Hepatic stellate cell (primary cell): ENCODE measurements around the gene PTK6.
"Not testable (repeated sequence)": the region's sequence is repeated elsewhere in the genome, so short reads cannot be mapped to it uniquely, and the experiment has no call there.

ENCODE experiments used
- DNase-seq: peaks from one replicate; pipeline ENCODE4 v3.0.0; 2011; ENCODE audit warnings: low spot score

PTK6 gene

DNA sequence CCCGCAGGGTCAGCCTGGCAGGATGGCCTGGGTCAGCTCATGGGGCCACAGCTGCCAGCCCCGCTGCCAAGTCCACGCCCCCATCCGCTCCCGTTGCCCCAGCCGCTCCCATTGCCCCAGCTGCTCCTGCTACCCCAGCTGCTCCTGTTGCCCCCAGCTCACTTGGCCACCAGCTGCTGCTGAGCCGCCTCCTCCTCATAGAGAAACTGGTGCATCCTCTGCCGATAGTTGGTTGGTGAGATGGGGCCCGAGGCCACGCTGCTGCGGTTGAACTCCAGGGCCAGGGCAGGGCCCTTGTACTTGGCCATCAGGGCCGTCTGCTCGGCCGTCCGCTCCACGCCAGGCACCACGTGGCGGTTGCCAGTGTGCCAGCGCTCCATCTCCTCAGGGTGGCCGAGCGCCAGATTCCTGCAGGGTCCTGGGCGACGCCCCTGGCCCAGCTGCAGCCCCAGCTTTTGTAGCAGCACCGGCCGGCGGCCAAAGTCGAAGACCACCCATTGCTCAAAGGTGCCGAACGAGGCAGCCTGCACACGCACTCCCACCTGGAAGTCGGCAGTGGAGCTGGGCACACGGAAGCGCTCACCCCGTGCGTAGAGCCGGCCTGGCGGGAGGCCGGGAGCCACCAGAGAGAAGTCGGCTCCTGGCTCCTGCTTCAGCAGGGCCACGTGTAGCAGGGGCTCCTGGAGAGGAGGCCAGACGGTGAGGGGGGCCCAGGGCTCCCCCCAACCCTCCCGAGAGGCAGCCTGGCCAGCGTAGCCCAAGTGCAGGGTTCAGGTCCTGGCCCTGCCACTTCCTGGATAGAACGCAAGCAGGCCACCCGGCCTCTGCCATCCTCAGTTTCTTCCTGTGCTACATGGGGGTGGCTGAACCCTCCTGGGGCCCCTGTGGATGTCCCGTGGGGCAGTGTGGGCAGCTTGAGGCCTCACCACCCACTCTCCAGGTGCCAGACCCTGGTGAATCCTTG is 32.1 kb upstream of the PTK6 start:
- DNase-seq = no peak

DNA sequence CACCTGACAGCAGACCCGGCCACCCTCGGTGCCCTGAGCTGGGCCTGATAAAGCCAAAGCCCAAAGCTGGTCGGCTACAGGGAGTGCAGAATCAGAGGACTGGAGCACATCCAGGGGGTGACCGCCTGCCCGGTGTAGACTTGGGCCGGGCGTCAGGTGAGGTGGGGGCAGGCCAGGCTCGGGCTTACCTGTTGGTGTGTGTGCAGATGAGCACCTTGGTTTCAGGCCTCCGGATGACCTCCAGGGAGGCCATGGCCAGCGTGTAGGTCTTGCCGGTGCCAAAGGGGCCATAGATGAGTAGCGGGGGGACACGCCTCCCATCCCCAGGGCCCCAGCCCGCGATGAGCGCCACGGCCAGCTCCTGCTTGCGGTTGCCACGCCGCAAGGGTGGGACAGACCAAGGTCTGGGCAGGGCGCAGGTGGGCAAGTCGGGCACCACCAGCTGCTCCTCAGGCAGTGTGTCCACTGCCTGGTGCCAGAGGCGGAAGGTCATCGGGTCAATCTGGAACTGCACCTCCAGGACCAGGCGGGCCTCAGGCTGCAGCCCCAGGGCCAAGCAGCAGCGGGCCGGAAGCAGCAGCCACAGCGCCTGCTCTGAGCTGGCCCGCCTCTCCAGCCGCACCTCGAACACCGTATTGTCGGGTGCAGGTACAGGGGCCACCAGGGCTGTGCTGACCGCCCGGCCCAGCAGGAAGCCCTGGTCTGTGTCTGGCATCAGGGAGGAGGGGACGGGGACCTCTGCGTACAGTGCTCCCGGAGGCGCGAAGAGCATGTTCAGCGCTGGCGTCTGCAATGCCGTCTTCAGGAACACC is 31.2 kb upstream of the PTK6 start:
- DNase-seq = no peak

DNA sequence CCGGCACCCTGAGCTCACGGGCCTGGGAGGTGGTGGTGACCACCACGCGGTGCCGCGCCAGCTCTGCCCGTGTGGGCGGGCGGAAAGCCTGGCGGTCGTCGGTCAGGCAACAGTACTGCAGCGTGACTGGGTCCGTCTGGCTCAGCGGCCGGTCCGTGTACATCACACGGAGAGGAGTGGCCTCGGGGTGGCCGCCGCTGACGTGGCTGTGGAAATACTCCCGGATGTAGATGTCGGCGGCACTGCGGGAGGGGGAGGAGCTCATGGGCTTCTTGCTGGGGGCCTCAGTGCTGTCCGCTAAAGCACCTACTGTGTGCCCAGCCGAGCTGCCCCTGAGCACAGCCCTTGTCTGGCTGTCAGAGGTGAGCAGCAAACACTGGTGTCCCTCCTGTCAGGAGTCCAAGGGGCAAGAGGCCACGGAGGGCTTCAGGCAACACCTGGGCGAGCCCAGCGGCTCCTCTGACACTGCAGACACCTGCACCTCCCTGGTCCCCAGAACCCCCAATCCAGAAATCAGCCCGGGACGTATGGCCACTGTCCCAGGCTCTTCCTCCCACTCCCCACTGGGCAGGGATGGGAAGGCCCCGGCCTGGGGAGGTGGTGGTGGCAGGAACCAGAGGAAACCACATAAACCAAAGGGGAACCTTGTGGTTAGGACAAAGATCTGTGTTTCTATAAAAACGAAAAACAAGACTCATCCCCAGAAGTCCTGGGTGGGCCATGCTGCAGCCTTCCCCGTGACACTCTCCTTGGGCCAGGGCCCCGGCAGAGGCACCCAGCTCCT is 30.4 kb upstream of the PTK6 start:
- no peak for DNase-seq

DNA sequence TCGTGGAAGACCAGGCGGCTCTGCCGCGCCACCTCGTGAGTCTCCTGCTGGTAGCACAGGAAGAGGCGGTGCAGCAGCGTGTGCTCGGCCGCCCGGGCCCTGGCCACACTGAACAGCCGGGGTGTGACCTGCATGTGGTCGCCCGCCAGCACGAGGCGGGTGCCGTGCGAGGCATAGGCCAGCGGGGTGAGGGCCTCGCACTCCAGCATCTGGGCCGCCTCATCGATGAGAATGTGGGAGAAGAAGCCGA is 29.9 kb upstream of the PTK6 start:
- no peak for DNase-seq

DNA sequence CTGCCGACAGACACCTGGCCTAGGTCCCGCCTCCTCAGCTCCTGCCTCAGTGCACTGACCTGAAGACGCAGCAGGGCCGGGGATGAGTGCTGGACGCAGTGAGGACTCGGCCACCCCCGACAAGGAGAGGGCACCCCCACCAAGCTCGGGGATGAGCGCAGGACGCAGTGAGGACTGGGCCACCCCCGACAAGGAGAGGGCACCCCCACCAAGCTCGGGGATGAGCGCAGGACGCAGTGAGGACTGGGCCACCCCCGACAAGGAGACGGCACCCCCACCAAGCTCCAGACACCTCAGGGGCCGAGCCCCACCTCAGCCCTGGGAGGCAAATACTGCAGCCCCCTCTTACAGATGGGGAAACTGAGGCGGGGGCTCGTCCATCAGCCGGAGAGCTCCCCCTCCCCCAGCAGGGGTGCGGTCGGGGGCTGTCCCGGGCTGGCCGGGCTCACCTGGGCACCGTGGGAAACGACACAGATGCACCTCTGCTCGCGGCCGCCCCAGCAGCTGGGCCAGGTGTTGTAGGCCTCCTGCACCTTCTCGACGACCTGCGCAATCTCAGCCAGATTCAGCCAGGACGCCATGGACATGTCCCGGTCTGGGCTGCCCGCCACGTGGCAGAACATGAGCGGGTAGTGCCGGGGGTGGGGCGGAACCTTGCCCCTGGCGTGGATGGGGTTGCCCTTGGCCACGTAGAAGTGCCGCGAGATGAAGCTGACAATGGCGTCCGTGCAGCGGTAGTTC is 29.4 kb upstream of the PTK6 start:
- DNase-seq = no peak

DNA sequence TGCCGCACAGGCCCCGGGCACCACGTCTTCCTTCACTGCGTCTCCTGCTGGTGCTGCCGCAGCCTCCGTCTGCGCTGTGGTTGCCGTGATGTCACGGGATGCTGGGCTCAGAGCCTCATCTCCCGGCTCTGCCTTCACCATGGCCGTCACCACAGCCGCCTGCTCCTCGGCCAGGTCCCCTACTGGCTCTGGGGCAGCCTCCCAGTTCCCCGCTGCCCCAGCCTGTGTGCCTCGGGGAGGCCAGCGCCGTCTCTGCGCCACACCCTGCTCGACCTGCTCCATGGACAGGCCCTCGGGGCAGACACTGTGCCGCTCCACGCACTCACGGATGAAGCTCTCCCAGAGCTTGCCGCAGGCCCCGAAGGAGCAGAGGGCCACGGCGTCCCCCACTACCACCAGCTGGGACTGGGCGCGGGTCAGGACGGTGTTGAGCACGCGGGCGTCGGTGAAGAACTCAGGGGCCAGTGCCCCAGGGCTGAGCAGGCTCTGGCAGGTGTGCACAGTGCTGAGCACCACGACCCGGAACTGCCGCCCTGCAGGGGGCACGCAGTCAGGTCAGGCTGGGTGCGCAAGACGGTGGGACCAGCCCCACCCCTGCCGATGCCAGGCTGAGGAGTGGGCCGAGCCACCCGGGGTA is 28.6 kb upstream of the PTK6 start:
- DNase-seq = no peak

DNA sequence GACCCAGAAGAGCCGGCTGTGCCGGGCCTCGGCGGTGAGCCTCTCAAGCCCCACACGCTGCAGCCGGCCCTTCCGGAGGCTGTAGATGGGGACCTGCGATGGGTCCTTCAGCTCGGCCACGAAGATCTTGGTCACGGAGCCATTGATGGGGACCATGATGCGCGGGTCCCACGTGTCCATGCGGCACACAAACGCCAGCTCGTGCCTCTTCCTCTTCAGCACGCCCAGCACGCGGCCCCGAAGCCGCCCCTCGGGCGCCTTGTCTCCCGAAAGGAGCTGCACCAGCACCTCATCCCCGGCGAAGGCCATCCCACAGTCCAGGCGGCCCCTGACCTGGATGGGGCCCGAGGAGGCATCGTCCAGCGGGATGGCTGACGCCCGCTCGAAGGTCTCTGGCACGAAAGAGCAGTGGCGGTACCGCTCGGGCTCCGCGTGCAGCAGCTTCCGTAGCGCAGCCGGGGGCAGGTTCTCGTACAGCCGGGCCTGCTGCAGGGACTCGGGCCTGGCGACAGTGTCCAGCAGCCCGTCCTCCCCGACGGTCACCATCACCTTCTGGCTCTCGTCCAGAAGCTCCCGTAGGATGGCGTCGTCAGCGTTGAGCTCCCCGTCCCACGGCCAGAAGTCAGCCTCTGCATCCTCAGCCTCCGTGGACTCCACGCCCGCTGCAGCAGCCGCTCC is 28.0 kb upstream of the PTK6 start:
- DNase-seq = no peak

DNA sequence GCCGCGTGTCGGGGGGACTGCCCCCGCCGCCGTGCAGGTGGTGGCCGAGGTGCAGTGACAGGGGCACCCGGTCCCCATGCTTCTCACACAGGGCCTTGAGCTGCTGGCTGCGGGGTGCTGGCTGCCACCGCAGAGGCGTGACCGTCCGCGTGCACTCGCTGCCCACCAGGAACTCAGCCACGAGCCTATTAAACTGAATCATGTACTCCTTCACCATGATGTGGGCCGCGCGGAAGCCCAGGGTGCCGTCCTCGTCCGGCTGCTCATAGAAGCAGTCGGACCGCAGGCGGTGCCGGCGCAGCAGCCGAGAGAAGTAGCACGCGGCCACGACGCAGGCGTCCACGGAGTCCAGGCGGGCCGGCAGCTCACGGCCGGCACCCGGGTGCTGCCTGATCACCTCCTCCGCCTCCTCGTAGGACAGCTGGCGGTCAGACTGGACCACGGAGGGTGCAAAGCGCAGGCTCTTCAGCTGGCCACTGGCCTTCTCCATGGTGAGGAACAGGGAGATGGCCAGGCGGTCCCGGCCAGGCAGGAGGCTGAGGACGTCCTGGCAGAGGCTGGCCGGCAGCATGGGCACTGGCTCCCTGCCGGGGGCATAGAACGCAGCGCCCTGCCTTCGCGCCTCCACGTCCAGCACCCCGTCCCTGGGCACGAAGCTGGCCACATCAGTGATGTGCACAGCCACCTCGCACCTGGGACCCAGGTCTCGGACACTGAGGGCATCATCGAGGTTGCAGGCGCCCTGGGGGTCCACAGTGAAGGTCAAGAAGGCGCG is 27.0 kb upstream of the PTK6 start:
- DNase-seq = no peak

DNA sequence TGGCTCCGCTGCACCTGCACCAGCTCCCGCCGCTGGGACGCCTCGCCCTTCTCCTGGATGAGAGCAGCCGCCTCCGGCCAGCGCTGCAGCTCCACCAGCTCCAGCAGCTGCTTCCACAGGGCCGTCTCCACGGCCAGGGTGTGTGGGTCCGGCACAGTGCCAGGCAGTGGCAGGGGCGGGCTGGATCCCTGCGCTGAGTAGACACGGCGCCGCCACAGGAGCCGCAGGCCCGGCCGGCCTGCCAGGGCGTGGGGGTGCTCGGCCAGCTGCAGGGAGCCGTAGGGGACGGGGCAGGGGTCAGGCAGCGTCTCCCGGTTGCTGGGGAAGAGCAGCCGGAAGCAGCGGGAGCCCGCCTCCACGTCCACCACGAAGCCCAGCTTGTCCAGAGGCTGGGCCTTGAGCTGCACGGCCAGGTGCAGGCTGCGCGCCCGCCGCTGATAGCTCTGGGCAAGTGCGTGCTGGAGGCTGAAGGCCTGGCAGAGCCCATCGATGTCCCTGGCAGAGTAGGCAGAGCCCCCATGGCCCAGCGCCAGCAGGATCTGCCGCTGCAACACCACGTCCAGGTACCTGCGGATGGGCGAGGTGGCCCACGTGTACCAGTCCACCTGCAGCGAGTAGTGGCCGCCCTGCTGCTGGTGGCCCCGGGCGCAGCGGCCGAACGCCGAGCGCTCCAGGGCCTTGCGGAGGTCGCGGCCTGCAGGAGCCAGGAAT is 26.2 kb upstream of the PTK6 start:
- DNase-seq = no peak

DNA sequence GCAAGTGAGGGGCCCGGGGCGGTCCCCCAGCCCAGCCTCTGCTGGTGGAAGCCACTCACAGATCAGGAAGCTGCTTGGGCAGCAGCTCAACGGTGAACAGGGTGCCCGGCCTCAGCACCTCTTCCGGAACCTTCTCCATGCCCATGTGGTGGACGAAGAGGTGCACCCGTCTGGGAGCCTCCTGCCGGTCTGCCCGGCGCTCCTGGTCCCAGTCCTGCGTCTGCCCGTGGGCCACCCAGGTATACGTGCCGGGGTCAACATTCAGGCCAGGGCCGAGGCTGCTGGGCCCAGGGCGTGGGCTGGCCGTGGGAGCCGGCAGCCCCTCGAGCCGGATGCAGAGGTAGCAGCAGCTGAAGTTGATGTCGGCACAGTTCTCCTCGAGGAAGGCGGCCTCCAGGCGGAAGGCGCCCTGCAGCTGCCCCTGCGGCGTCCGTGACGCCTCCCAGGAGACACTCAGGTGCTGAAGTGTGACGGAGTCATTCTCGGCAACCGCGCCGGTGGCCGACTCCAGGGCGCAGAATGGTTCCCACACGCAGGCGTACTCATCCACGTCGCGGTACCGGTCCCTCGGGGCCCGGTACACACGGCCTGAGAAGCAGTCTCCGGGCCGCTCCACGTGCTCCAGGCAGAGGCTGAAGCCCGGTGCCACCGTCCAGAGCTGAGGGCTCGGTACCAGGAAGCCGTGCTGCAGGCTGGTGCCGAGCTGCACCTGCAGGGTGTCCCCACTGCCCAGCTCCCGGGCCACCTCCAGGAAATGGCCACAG is 25.5 kb upstream of the PTK6 start:
- DNase-seq = no peak

DNA sequence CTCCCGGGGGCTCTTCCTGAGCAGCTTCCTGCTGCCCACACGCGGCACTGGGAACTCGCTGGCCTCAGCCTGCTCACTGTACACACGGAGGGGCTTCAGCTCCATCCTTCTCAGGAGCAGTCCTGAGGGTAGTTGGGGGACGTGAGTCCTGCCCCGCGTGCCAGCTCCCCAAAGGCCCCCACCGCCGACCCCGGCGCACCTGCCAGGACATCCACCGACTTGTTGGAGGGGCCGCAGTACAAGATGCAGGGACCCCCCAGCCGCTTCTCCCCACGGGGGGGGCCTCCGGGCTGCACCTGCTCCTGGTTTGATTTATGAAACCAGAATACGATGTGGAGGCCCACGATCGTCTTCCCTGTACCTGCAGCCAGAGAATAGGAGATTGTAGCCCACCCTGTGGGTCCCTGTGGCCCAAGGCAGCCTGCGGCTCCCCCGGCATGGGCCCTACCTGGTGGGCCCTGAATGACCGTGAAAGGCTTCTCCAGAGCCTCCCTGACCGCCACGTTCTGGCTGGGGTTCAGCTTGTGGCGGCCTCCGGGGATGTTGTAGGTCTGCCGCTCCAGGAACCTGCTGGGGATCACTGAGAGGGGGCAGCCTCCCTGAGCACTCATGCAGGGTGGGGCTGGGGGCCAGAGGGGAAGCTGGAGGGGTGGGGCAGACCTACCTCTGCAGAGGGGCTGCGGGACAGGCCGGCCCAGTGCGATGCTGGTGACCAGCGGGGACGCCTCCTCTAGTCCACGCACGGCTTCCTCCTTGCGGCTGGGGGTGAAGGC is 24.6 kb upstream of the PTK6 start:
- DNase-seq = no peak

DNA sequence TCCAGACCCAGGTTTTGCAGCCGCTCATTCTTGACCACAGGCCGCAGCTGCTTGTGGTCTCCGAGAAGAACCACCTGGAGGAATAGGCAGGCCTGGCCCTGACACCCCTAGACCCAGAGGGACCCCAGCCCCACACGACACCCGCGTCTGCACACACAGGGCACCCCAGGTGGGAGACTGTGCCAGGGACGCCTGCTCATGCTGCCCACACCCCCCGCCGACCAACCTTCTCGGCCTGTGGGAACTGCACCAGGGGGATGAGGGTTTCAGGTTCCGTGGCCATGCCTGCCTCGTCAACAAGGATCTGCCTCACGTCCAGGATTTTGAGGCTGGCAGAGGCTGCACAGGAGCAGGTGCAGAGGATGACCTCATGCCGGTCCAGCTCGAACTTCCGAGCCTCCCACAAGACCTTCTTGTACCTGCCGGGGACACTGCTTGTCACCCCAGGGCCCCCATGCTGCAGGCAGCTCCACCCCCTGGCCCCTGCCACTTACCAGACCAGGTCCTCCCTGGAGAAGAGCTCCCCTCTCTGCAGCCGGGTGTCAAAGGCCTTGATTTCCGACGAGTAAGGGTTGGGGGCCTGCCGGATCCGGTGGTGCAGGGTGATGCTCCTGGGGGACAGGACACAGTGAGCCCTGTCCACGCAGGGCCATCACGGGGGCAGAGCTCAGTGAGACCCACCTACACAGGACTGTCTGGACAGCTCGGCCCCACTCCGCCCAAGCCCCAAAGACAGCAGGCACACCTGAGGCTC is 23.9 kb upstream of the PTK6 start:
- no peak for DNase-seq

DNA sequence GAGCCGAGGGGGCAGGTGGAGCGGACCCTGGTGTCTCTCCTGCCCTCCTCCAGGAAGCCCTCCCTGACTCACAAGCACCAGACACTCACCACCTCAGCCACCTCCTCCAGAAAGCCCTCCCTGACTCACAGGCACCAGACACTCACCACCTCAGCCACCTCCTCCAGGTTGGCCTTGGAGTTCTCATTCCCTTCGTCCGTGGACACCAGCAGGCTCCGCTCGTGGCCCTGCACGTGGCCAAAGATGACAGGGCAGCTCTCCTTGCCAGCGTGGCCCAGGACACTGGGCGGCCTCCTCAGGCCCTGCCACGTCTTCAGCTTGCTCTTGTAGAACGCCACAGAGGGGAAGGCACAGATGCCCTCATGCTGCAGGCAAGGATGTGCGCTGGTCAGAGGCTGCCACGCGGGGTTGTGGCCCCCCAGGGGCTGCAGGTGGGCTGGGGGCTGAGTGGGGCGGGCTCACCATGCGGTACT is 23.2 kb upstream of the PTK6 start:
- DNase-seq = no peak

DNA sequence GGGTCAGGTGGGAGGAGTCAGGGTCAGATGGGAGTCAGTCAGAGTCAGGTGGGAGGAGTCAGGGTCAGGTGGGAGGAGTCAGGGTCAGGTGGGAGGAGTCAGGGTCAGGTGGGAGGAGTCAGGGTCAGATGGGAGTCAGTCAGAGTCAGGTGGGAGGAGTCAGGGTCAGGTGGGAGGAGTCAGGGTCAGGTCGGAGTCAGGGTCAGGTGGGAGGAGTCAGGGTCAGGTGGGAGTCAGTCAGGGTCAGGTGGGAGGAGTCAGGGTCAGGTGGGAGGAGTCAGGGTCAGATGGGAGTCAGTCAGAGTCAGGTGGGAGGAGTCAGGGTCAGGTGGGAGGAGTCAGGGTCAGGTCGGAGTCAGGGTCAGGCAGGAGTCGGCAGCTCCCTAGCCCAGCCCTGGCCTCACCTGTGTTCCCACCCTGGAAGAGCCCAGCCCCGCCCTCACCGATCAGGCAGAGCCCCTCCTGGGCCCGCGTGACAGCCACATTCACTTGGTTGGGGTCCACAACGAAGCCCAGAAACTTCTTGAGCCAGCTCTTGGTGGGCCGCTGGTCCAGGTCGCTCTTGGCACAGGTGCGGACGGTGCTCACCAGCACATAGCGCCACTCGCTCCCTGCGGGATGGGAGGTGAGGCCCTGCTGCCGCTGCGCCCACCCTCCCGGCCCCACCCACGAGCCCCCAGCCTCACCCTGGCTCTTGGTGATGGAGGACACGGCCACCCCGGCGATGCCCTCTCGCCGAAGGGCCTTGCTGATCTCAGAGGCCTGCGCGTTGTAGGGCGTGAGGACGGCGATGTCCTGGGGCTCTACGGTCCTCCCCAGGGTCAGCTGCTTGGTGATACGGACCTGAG is 22.5 kb upstream of the PTK6 start:
- not testable (repeated sequence) for DNase-seq

DNA sequence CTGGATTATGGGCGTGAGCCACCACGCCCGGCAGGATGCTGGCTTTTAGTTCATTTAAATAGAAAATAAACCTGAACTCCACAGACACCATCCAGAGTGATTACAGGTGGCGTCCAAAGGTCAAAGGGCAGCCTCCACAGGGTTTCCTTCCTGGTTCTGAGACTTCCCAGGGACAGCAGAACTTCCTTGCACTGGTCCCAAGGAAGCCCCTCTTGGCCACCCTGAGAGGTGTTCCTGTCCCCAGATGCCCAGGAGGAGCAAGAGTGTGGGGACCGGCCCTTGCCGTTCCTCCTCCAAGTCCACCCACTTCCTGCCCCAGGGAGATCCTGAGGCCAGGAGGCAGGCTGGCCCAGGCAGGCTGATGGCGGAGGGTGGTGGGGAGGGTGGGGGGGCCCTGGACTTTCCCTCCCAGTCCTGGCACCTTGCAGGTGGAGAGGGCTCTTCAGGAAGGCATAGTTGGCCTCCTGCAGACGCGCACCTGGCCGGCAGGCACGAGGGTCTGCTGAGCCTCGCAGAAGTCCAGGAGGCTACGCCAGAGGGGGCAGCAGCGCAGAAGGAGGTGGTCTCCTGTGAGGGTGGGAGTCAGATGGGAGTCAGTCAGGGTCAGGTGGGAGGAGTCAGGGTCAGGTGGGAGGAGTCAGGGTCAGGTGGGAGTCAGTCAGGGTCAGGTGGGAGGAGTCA is 21.8 kb upstream of the PTK6 start:
- DNase-seq = no peak
